HepG2 (cell line): ENCODE results near the gene S100A16. TPM values are rescaled to one million over a fixed set of nuclear protein-coding genes. Genes with fewer than 3 reads are reported as not detected.

Experiments used
- ARID2 ChIP-seq: sonication (generic); formaldehyde crosslinking; IDR thresholded peaks from 2 replicates; pipeline ENCODE4 v1.8.1; 2022; ENCODE audit warnings: mild to moderate bottlenecking, missing genetic modification reagents, borderline replicate concordance
- DBP ChIP-seq: sonication (generic); formaldehyde crosslinking; IDR thresholded peaks from 2 replicates; pipeline ENCODE4 v1.4.0; 2020; ENCODE audit warnings: missing genetic modification reagents; ENCODE audit errors: not compliant biosample characterization
- ERF ChIP-seq: IDR thresholded peaks from 2 replicates; pipeline ENCODE4 v1.6.1; 2018; ENCODE audit warnings: missing biosample characterization, missing genetic modification reagents
- ESRRA ChIP-seq: sonication (generic); formaldehyde crosslinking; IDR thresholded peaks from 2 replicates; pipeline ENCODE4 v1.5.1; 2020; ENCODE audit warnings: mild to moderate bottlenecking, low read depth, missing genetic modification reagents
- GFI1 ChIP-seq: sonication (generic); formaldehyde crosslinking; IDR thresholded peaks from 2 replicates; pipeline ENCODE4 v1.5.0; 2020; ENCODE audit warnings: missing genetic modification reagents, mild to moderate bottlenecking, borderline replicate concordance
- HMGXB4 ChIP-seq, 2 experiments: sonication (generic) in 1 of 2; formaldehyde crosslinking in 1 of 2; IDR thresholded peaks; 2 replicates each; pipeline versions ENCODE4 v1.4.0 to v1.6.1; 2018 to 2020; ENCODE audit warnings: missing genetic modification reagents in 2 of 2, borderline replicate concordance in 1 of 2, low read depth in 1 of 2, mild to moderate bottlenecking in 1 of 2, missing biosample characterization in 1 of 2
- MEF2D ChIP-seq: sonication (generic); formaldehyde crosslinking; IDR thresholded peaks from 2 replicates; pipeline ENCODE4 v1.5.1; 2020; ENCODE audit warnings: mild to moderate bottlenecking, missing genetic modification reagents
- NFRKB ChIP-seq: fragments of 450-650 bp; IDR thresholded peaks from 2 replicates; pipeline ENCODE4 v1.6.1; 2017
- PTBP1 ChIP-seq: fragments of 200-400 bp; formaldehyde crosslinking; IDR thresholded peaks from 2 replicates; pipeline ENCODE4 v1.6.1; 2018; ENCODE audit warnings: low read length, low read depth; ENCODE audit not compliant: poor library complexity, severe bottlenecking
- RARA ChIP-seq: IDR thresholded peaks from 2 replicates; pipeline ENCODE4 v1.6.1; 2016; ENCODE audit warnings: missing genetic modification reagents, missing compliant biosample characterization
- RBFOX2 ChIP-seq: fragments of 200-400 bp; formaldehyde crosslinking; IDR thresholded peaks from 2 replicates; pipeline ENCODE4 v1.6.1; 2017; ENCODE audit warnings: low read depth, mild to moderate bottlenecking, low read length
- ZBTB46 ChIP-seq: sonication (generic); formaldehyde crosslinking; IDR thresholded peaks from 2 replicates; pipeline ENCODE4 v1.4.0; 2020; ENCODE audit warnings: mild to moderate bottlenecking, missing genetic modification reagents, borderline replicate concordance
- ZBTB8A ChIP-seq: sonication (generic); formaldehyde crosslinking; IDR thresholded peaks from 2 replicates; pipeline ENCODE4 v1.4.0; 2020; ENCODE audit warnings: mild to moderate bottlenecking, low read depth, missing genetic modification reagents, borderline replicate concordance
- ZNF12 ChIP-seq: sonication (generic); formaldehyde crosslinking; IDR thresholded peaks from 2 replicates; pipeline ENCODE4 v1.5.0; 2020; ENCODE audit warnings: missing genetic modification reagents
- ZNF652 ChIP-seq: IDR thresholded peaks from 2 replicates; pipeline ENCODE4 v1.6.1; 2016; ENCODE audit warnings: low read depth, borderline replicate concordance
- ZNF687 ChIP-seq: sonication (generic); formaldehyde crosslinking; IDR thresholded peaks from 2 replicates; pipeline ENCODE4 v1.5.1; 2020; ENCODE audit warnings: mild to moderate bottlenecking, missing genetic modification reagents, moderate library complexity
- ZNF761 ChIP-seq: sonication (generic); formaldehyde crosslinking; conservative IDR thresholded peaks from 2 replicates; pipeline ENCODE4 v1.4.0; 2020; ENCODE audit warnings: mild to moderate bottlenecking, missing genetic modification reagents
- polyA plus RNA-seq, 8 experiments: library from polyadenylated mRNA; depleted of rRNA in 3 of 8; stranded (reverse) in 7 of 8; unstranded in 1 of 8; fragments of >200 nt; fragmentation: Illumina TruSeq in 4 of 8; extraction: Trizol in 4 of 8; gene quantifications; 2 replicates each; pipeline versions ENCODE4 v1.2.1 to v1.2.3, GENCODE V29; 2011 to 2016; ENCODE audit warnings: low read depth in 4 of 8, missing spikeins in 1 of 8, mixed read lengths in 1 of 8; ENCODE audit not compliant: insufficient read depth in 1 of 8
- total RNA-seq, 5 experiments: library from RNA; depleted of rRNA; stranded (reverse); fragments of >200 nt; fragmentation: Illumina TruSeq; extraction: Trizol; gene quantifications; 2 replicates each; pipeline ENCODE4 v1.2.3, GENCODE V29; 2016; ENCODE audit warnings: low read depth in 1 of 5

The S100A16 gene
- total and polyA plus RNA-seq, 2 of the 13 experiments (the other 11 are each of a cell fraction or from before 2014, with no cell fraction given) = 46.0 to 195 TPM

GRCh38 chr1:153655333-153655732, 42.4 kb upstream of the S100A16 start (continued):
- TF ChIP-seq RARA (CRISPR knock-in tag) (no peak), HMGXB4 (CRISPR knock-in tag; IDR thresholded peaks at IDR 0.05; ENCODE audit: borderline replicate concordance in 1 of 2, low read depth in 1 of 2) (no peak), MEF2D (no peak), DBP (CRISPR knock-in tag) (no peak), RBFOX2 (no peak), ZBTB8A (CRISPR knock-in tag) (no peak), PTBP1 (no peak), GFI1 (no peak), ESRRA (CRISPR knock-in tag) (no peak), ARID2 (CRISPR knock-in tag) (no peak), ZNF652 (CRISPR knock-in tag) (no peak), ERF (CRISPR knock-in tag) (no peak), ZBTB46 (CRISPR knock-in tag) (no peak), ZNF12 (CRISPR knock-in tag) (no peak), ZNF687 (CRISPR knock-in tag) (no peak), ZNF761 (CRISPR knock-in tag) (no peak), NFRKB (no peak)
